DOHH2 (cell line): ENCODE results near the gene SCGB2B2.

ENCODE experiments used
- H3F3A ChIP-seq: fragments of 200-600 bp; sonication (generic), shearing (Covaris generic); 2 replicates; pipeline ENCODE4 v1.6.0; 2016; ENCODE audit warnings: antibody characterized with exemption, mild to moderate bottlenecking; ENCODE audit not compliant: control insufficient read depth, insufficient read depth
- H3K27ac ChIP-seq: fragments of 200-600 bp; sonication (generic); 2 replicates; pipeline ENCODE4 v1.5.1; 2014; ENCODE audit warnings: low read depth, mild to moderate bottlenecking, low read length, moderate library complexity
- H3K27me3 ChIP-seq: fragments of 200-600 bp; sonication (generic); 2 replicates; pipeline ENCODE4 v1.6.1; 2014; ENCODE audit warnings: mild to moderate bottlenecking, low read length, mixed read lengths; ENCODE audit not compliant: control insufficient read depth
- H3K36me3 ChIP-seq: fragments of 200-600 bp; sonication (generic); 2 replicates; pipeline ENCODE4 v1.6.1; 2014; ENCODE audit warnings: mild to moderate bottlenecking, low read length, moderate library complexity, mixed read lengths; ENCODE audit not compliant: control insufficient read depth
- H3K4me1 ChIP-seq: fragments of 200-600 bp; sonication (generic); 2 replicates; pipeline ENCODE4 v1.6.1; 2014; ENCODE audit warnings: mild to moderate bottlenecking, low read length, mixed read lengths; ENCODE audit not compliant: control insufficient read depth
- H3K4me2 ChIP-seq: fragments of 200-600 bp; sonication (generic); 2 replicates; pipeline ENCODE4 v1.6.0; 2014; ENCODE audit warnings: mild to moderate bottlenecking, low read length, moderate library complexity
- H3K4me3 ChIP-seq: fragments of 200-600 bp; sonication (generic); 2 replicates; pipeline ENCODE4 v1.5.1; 2014; ENCODE audit warnings: mild to moderate bottlenecking, low read length, mixed read lengths
- H3K79me2 ChIP-seq: fragments of 200-600 bp; sonication (generic); 2 replicates; pipeline ENCODE4 v1.6.1; 2014; ENCODE audit warnings: mild to moderate bottlenecking, low read length, mixed read lengths; ENCODE audit not compliant: control insufficient read depth
- H3K9me2 ChIP-seq: fragments of 200-600 bp; sonication (generic); replicated peaks from 2 replicates; pipeline ENCODE4 v1.6.1; 2014; ENCODE audit warnings: mild to moderate bottlenecking, low read length, mixed read lengths; ENCODE audit not compliant: control insufficient read depth
- H3K9me3 ChIP-seq: fragments of 200-600 bp; sonication (generic); 2 replicates; pipeline ENCODE4 v1.6.1; 2014; ENCODE audit warnings: antibody characterized with exemption, low read length, mixed read lengths; ENCODE audit not compliant: control insufficient read depth, insufficient read depth
- H4K20me1 ChIP-seq: fragments of 200-600 bp; sonication (generic); 2 replicates; pipeline ENCODE4 v1.6.0; 2014; ENCODE audit warnings: low read depth, mild to moderate bottlenecking, antibody characterized with exemption, low read length, moderate library complexity; ENCODE audit not compliant: control insufficient read depth, insufficient read depth
- CTCF ChIP-seq: fragments of 200-600 bp; sonication (generic); IDR thresholded peaks from one replicate; pipeline ENCODE4 v1.5.1; 2014; ENCODE audit warnings: antibody characterized with exemption, mild to moderate bottlenecking, low read depth, low read length; ENCODE audit not compliant: poor library complexity, severe bottlenecking
- EZH2phosphoT487 ChIP-seq: fragments of 200-600 bp; sonication (generic); IDR thresholded peaks from 2 replicates; pipeline ENCODE4 v1.6.1; 2017; ENCODE audit warnings: borderline replicate concordance, mild to moderate bottlenecking, antibody characterized with exemption, low read length, moderate library complexity, mixed read lengths

The SCGB2B2 gene

GRCh38 chr19:34678085-34678412 lies 1.1 kb upstream of the SCGB2B2 start:
- Histone ChIP-seq H3K79me2 (peaks cover 8% of the 10 kb centered on the region), H3K27ac (peak overlapping the region; percentile 58; the same call in 1 of the 2 replicates), H3K9me3 (peaks cover 14% of the 10 kb centered on the region), H3K9me2 (no peaks in the 10 kb centered on the region), H4K20me1 (no peaks in the 10 kb centered on the region), H3F3A (no peaks in the 10 kb centered on the region), H3K4me1 (peaks cover 17% of the 10 kb centered on the region), H3K4me3 (peak overlapping the region; percentile 88), H3K27me3 (no peaks in the 10 kb centered on the region), H3K36me3 (peaks cover 44% of the 10 kb centered on the region), H3K4me2 (peak overlapping the region; percentile 75)
- TF ChIP-seq CTCF (no peak), EZH2phosphoT487 (no peak)

GRCh38 chr19:34677386-34678084 lies 576 bp upstream of the SCGB2B2 start, which contains the start of gene ZNF302:
TSS of gene ZNF302 (plus strand) at chr19:34677678. CDS start at chr19:34678805, 1,127 bp downstream.
- TF ChIP-seq EZH2phosphoT487 (no peak), CTCF (no peak)
- Histone ChIP-seq H3K4me2 (peak within 1 kb of the TSS; percentile 75), H3K36me3 (peaks cover 39% of the 10 kb centered on the region), H3K9me3 (peaks cover 14% of the 10 kb centered on the region), H3F3A (no peaks in the 10 kb centered on the region), H3K4me3 (peak within 1 kb of the TSS; percentile 88), H3K9me2 (no peaks in the 10 kb centered on the region), H3K79me2 (peaks cover 8% of the 10 kb centered on the region), H3K4me1 (peaks cover 17% of the 10 kb centered on the region), H4K20me1 (no peaks in the 10 kb centered on the region), H3K27me3 (no peaks in the 10 kb centered on the region), H3K27ac (peak within 1 kb of the TSS; percentile 58)

- Histone ChIP-seq H3K4me3 (peak overlapping the region; percentile 88), H3K27ac (no peak overlapping the region), H3K4me1 (peaks cover 17% of the 10 kb centered on the region), H3K27me3 (no peaks in the 10 kb centered on the region), H3K36me3 (peaks cover 24% of the 10 kb centered on the region), H3K9me2 (no peaks in the 10 kb centered on the region), H3K4me2 (peak overlapping the region; percentile 75; the same call in 1 of the 2 replicates), H3K79me2 (peaks cover 8% of the 10 kb centered on the region), H4K20me1 (no peaks in the 10 kb centered on the region), H3F3A (no peaks in the 10 kb centered on the region), H3K9me3 (peaks cover 14% of the 10 kb centered on the region)
- TF ChIP-seq EZH2phosphoT487: no peak
- no peak for TF ChIP-seq CTCF
Measured at GRCh38 chr19:34675919-34676318, 1.0 kb downstream of the SCGB2B2 start.
